Astrocyte of the cerebellum (primary cell): Measurements from ENCODE around the gene SLC39A11.

Experiments used
- DNase-seq: peaks from one replicate; pipeline ENCODE4 v3.0.0-alpha.2; 2011; ENCODE audit warnings: low read depth
- H3K4me3 ChIP-seq: 2 replicates; pipeline ENCODE4 v1.5.1; 2011; ENCODE audit warnings: mild to moderate bottlenecking, low read depth, low read length, moderate library complexity
- CTCF ChIP-seq: IDR thresholded peaks from 2 replicates; pipeline ENCODE4 v1.5.1; 2012; ENCODE audit warnings: low read length, low read depth, moderate library complexity, mild to moderate bottlenecking; ENCODE audit errors: missing control alignments
- in situ Hi-C: cut with HindIII; loops from 2 replicates; pipeline ENCODE4 v1.10.0; 2017; ENCODE audit warnings: low sequenced_read_pairs

Gene SLC39A11

DNA sequence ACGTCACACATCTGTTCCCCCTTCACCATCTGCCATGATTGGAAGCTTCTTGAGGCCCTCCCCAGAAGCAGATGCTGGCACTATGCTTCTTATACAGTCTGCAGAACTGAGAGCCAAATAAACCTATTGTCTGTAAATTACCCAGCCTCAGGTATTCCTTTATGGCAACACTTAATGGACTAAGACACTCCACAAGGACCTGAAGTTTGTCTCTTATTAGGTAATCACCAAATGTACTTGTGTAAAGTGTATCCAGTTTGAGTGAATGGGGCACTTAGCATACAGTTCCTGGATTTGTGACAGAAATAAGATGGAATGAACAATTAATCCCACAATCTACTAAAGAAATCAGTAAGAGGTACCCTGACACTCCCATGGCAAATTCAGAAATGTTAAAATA is 105.3 kb downstream of the SLC39A11 start:
- no peak for DNase-seq
- H3K4me3 ChIP-seq = no peak overlapping the region
- in situ Hi-C loops = loop anchor here (10.0 kb wide), 2 partner anchors 78 to 262 kb away; no protein-coding TSS in a partner anchor
- no peak for TF ChIP-seq CTCF

GRCh38 chr17:72985882-72986720 is 106.4 kb downstream of the SLC39A11 start:
- peak; percentile 67 for DNase-seq
- peak; percentile 89 for TF ChIP-seq CTCF
- in situ Hi-C loops = loop anchor here (10.0 kb wide), 2 partner anchors 79 to 261 kb away; no protein-coding TSS in a partner anchor
- H3K4me3 ChIP-seq = no peak overlapping the region

DNA sequence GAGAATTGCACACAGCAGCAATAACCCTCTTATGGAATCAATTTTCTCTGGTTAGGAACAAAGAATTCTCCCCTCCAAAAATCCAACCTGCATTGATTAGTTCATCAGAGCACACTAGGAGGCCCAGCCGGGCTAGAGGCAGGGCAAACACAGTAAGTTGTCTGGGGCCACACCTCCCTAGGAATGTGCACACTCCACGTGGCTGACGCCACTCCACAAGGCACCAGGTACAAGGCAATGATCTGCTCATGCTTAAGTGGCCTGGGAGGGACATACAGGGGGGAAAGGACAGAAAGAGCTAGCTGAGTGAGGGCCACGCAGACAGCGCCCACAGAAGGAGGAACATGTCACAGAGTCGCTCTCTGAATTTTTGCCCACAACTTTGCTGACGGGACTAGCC is 107.6 kb downstream of the SLC39A11 start:
- no peak overlapping the region for H3K4me3 ChIP-seq
- DNase-seq = no peak
- in situ Hi-C loops = loop anchor here (10.0 kb wide), 2 partner anchors 80 to 260 kb away; no protein-coding TSS in a partner anchor
- no peak for TF ChIP-seq CTCF

DNA sequence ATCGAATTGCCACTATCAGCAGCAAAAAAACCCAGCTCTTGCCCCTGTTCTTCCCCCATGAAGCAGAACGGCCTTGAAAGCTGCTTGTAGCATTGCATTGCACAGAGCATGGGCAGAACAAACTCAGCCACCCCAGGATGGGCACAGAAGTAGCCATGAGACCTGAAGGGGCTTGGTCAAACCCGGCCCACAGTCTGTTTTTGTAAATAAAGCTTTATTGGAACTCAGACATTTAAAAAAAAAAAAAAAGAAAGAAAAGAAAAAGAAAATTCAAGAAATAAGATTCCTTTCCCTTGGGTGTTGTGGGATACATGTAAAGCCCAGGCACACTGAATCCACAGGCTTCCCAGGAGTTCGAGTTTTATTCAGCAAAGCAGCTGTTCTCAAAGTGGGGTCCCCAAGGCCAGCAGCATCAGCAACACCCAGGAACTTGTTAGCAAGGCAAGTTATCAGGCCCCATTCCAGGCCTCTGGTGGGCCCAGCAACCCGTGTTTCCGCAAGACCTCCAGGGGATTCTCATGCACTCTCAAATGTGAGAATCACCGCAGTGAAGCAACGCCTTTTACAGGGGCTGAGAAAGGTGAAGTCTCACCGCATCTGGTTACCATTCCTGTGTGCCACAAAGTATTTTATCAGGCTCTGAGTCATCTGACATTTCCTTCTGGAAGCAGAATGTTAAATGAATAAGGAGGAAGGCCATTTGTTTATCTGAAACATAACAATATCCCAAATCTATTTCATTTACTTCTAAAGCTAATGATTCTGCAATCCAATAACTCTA is 108.2 kb downstream of the SLC39A11 start:
- no peak for TF ChIP-seq CTCF
- in situ Hi-C loops = loop anchor here (10.0 kb wide), 2 partner anchors 80 to 260 kb away; no protein-coding TSS in a partner anchor
- DNase-seq = peak; percentile 94

GRCh38 chr17:72982680-72983079 is 109.8 kb downstream of the SLC39A11 start:
- no peak for DNase-seq
- in situ Hi-C loops = loop anchor here (10.0 kb wide), 2 partner anchors 82 to 258 kb away; no protein-coding TSS in a partner anchor
- no peak for TF ChIP-seq CTCF
- no peak overlapping the region for H3K4me3 ChIP-seq

More for the DNA sequence above, 108.2 kb downstream of the SLC39A11 start:
- no peak overlapping the region for H3K4me3 ChIP-seq

DNA sequence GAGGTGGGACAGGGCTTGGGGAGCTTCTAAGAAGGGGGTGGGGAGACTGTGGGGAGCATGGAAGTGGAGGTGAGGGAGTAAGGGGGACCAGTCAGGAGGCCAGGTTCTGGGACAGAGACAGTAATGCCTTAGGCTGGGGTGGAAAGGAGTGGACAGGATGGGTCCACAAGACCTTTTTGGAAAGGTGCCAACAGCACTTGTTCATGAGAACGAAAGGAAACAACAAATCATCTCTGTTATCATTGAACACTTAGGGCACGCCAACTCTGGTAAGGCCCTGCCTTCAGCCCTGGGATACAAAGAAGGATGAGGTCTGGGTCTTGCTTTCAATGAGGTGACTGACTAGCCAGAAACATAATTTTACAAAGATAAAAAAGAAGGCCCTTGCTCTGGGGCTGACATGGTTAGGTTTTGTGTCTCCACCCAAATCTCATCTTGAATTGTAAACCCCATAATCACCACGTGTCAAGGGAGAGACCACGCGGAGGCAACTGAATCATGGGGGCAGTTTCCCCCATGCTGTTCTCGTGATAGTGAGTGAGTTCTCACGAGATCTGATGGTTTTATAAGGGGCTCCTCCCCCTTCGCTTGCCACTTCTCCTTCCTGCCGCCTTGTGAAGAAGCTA is 113.8 kb downstream of the SLC39A11 start:
- TF ChIP-seq CTCF = no peak
- no peak for DNase-seq
- in situ Hi-C loops = no loop called here
- no peak overlapping the region for H3K4me3 ChIP-seq
